Sigmoid colon (tissue), 4 donors: ENCODE measurements around the gene UQCC2.

Experiments used
- POLR2A ChIP-seq, 2 donors: fragments of 450-650 bp; IDR thresholded peaks; one replicate each; pipeline ENCODE4 v1.6.1; 2016; ENCODE audit warnings: antibody characterized with exemption in 2 of 2, mild to moderate bottlenecking in 2 of 2, moderate library complexity in 2 of 2
- POLR2AphosphoS5 ChIP-seq, 4 donors: sonication (generic); formaldehyde crosslinking; IDR thresholded peaks; one replicate each; pipeline ENCODE4 v1.6.1; 2017; ENCODE audit warnings: antibody characterized with exemption in 4 of 4
- TF ChIP-seq, protein P1 (sequence below), 4 experiments: fragments of 450-650 bp in 3 of 4; fragments of 200-600 bp in 1 of 4; IDR thresholded peaks; one replicate each; pipeline ENCODE4 v1.5.1; 2016 to 2019; ENCODE audit warnings: antibody characterized with exemption in 4 of 4, mild to moderate bottlenecking in 3 of 4, moderate library complexity in 2 of 4

DNA sequence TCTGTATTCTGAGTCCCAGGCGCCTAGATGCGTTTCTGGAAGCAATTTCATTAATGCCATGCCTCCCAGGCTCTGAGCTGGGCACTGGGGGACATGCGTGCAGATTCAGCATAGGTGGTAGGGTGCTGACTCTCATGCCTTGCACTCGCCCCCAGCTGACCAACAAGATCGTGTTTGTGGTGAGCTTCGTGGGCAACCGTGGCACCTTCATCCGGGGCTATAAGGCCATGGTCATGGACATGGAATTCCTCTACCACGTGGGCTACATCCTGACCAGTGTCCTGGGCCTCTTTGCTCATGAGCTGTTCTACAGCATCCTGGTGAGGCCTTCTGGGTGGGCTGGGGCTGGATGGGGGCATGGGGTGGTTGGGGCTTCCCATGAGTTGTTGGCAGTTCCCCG is 21.6 kb downstream of the UQCC2 start:
- TF ChIP-seq POLR2A (IDR thresholded peaks at IDR 0.05) (no peak), POLR2AphosphoS5 (IDR thresholded peaks at IDR 0.05) (no peak)
- TF ChIP-seq, protein P1, sequence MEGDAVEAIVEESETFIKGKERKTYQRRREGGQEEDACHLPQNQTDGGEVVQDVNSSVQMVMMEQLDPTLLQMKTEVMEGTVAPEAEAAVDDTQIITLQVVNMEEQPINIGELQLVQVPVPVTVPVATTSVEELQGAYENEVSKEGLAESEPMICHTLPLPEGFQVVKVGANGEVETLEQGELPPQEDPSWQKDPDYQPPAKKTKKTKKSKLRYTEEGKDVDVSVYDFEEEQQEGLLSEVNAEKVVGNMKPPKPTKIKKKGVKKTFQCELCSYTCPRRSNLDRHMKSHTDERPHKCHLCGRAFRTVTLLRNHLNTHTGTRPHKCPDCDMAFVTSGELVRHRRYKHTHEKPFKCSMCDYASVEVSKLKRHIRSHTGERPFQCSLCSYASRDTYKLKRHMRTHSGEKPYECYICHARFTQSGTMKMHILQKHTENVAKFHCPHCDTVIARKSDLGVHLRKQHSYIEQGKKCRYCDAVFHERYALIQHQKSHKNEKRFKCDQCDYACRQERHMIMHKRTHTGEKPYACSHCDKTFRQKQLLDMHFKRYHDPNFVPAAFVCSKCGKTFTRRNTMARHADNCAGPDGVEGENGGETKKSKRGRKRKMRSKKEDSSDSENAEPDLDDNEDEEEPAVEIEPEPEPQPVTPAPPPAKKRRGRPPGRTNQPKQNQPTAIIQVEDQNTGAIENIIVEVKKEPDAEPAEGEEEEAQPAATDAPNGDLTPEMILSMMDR (IDR thresholded peaks at IDR 0.05) = no peak
